IPS-15b (cell line): ENCODE results near the gene DOCK3.
A peak's percentile ranks its signal among the peaks of the same experiment; 100 is the strongest.
"Not testable (repeated sequence)": the region's sequence is repeated elsewhere in the genome, so short reads cannot be mapped to it uniquely, and the experiment has no call there.

ENCODE experiments used
- H3K27me3 ChIP-seq: one replicate; pipeline ENCODE4 v1.6.1; 2013; ENCODE audit warnings: low read length; ENCODE audit not compliant: control insufficient read depth, insufficient read depth
- H3K36me3 ChIP-seq: one replicate; pipeline ENCODE4 v1.6.1; 2013; ENCODE audit warnings: low read length; ENCODE audit not compliant: control insufficient read depth, insufficient read depth
- H3K4me1 ChIP-seq: one replicate; pipeline ENCODE4 v1.6.1; 2013; ENCODE audit warnings: mild to moderate bottlenecking, low read length; ENCODE audit not compliant: control insufficient read depth, insufficient read depth
- H3K4me3 ChIP-seq: one replicate; pipeline ENCODE4 v1.5.1; 2013; ENCODE audit warnings: low read depth, low read length
- H3K9ac ChIP-seq: one replicate; pipeline ENCODE4 v1.6.1; 2013; ENCODE audit warnings: low read depth, mild to moderate bottlenecking, low read length
- H3K9me3 ChIP-seq: one replicate; pipeline ENCODE4 v1.6.1; 2013; ENCODE audit warnings: mild to moderate bottlenecking, low read length; ENCODE audit not compliant: control insufficient read depth, insufficient read depth

DOCK3 gene

GRCh38 chr3:50924638-50925037 is 249.9 kb downstream of the DOCK3 start:
- Histone ChIP-seq H3K4me1 (peaks cover 31% of the 10 kb centered on the region), H3K36me3 (no peaks in the 10 kb centered on the region), H3K4me3 (no peak overlapping the region), H3K9ac (no peak overlapping the region), H3K27me3 (no peaks in the 10 kb centered on the region), H3K9me3 (peaks cover 15% of the 10 kb centered on the region)

- H3K9me3 ChIP-seq = peaks cover 10% of the 10 kb centered on the region
- no peaks in the 10 kb centered on the region for H3K27me3 ChIP-seq
- H3K4me1 ChIP-seq = peaks cover 31% of the 10 kb centered on the region
- no peak overlapping the region for H3K4me3 ChIP-seq
- no peak overlapping the region for H3K9ac ChIP-seq
- no peaks in the 10 kb centered on the region for H3K36me3 ChIP-seq
Measured at GRCh38 chr3:50926868-50927267, 252.1 kb downstream of the DOCK3 start.

GRCh38 chr3:50930371-50931208 is 255.9 kb downstream of the DOCK3 start:
- Histone ChIP-seq H3K9me3 (no peaks in the 10 kb centered on the region), H3K4me3 (no peak overlapping the region), H3K9ac (no peak overlapping the region), H3K27me3 (no peaks in the 10 kb centered on the region), H3K4me1 (peaks cover 15% of the 10 kb centered on the region), H3K36me3 (no peaks in the 10 kb centered on the region)

GRCh38 chr3:50932918-50933317 is 258.2 kb downstream of the DOCK3 start:
- H3K9ac ChIP-seq, H3K4me3 ChIP-seq, H3K27me3 ChIP-seq, H3K9me3 ChIP-seq, H3K36me3 ChIP-seq, H3K4me1 ChIP-seq: not testable (repeated sequence)

- no peaks in the 10 kb centered on the region for H3K4me1 ChIP-seq
- no peaks in the 10 kb centered on the region for H3K27me3 ChIP-seq
- no peak overlapping the region for H3K4me3 ChIP-seq
- no peaks in the 10 kb centered on the region for H3K9me3 ChIP-seq
- no peaks in the 10 kb centered on the region for H3K36me3 ChIP-seq
- H3K9ac ChIP-seq = no peak overlapping the region
Measured at GRCh38 chr3:50936389-50936788, 261.7 kb downstream of the DOCK3 start.

GRCh38 chr3:50947419-50947818 is 272.7 kb downstream of the DOCK3 start:
- Histone ChIP-seq H3K9ac (no peak overlapping the region), H3K27me3 (no peaks in the 10 kb centered on the region), H3K4me3 (no peak overlapping the region), H3K36me3 (no peaks in the 10 kb centered on the region), H3K9me3 (no peaks in the 10 kb centered on the region), H3K4me1 (no peaks in the 10 kb centered on the region)

GRCh38 chr3:50950591-50950990 is 275.9 kb downstream of the DOCK3 start:
- Histone ChIP-seq H3K4me3 (no peak overlapping the region), H3K36me3 (no peaks in the 10 kb centered on the region), H3K9ac (no peak overlapping the region), H3K9me3 (no peaks in the 10 kb centered on the region), H3K4me1 (peaks cover 4% of the 10 kb centered on the region), H3K27me3 (no peaks in the 10 kb centered on the region)

- peaks cover 4% of the 10 kb centered on the region for H3K4me1 ChIP-seq
- no peaks in the 10 kb centered on the region for H3K9me3 ChIP-seq
- no peaks in the 10 kb centered on the region for H3K36me3 ChIP-seq
Measured at GRCh38 chr3:50953825-50954414, 279.2 kb downstream of the DOCK3 start.

GRCh38 chr3:50961386-50961785 is 286.7 kb downstream of the DOCK3 start:
- H3K27me3 ChIP-seq = no peaks in the 10 kb centered on the region
- no peaks in the 10 kb centered on the region for H3K4me1 ChIP-seq
- H3K9me3 ChIP-seq = no peaks in the 10 kb centered on the region

More at GRCh38 chr3:50953825-50954414, 279.2 kb downstream of the DOCK3 start:
- Histone ChIP-seq H3K27me3 (no peaks in the 10 kb centered on the region), H3K9ac (no peak overlapping the region), H3K4me3 (no peak overlapping the region)

GRCh38 chr3:50971487-50971924 is 296.8 kb downstream of the DOCK3 start:
- Histone ChIP-seq H3K4me1 (no peaks in the 10 kb centered on the region), H3K4me3 (no peak overlapping the region), H3K9ac (no peak overlapping the region), H3K9me3 (no peaks in the 10 kb centered on the region), H3K27me3 (no peaks in the 10 kb centered on the region), H3K36me3 (no peaks in the 10 kb centered on the region)

More at GRCh38 chr3:50961386-50961785, 286.7 kb downstream of the DOCK3 start:
- H3K9ac ChIP-seq = no peak overlapping the region
- no peaks in the 10 kb centered on the region for H3K36me3 ChIP-seq
- H3K4me3 ChIP-seq = no peak overlapping the region

GRCh38 chr3:50972029-50972428 is 297.3 kb downstream of the DOCK3 start:
- H3K9me3 ChIP-seq = no peaks in the 10 kb centered on the region
- no peak overlapping the region for H3K9ac ChIP-seq
- no peaks in the 10 kb centered on the region for H3K27me3 ChIP-seq
- H3K4me1 ChIP-seq = no peaks in the 10 kb centered on the region
- H3K4me3 ChIP-seq = no peak overlapping the region
- H3K36me3 ChIP-seq = no peaks in the 10 kb centered on the region

- H3K4me1 ChIP-seq, H3K27me3 ChIP-seq, H3K9me3 ChIP-seq, H3K36me3 ChIP-seq: not testable (repeated sequence)
- peak overlapping the region; percentile 47 for H3K9ac ChIP-seq
- peak overlapping the region; percentile 41 for H3K4me3 ChIP-seq
Measured at GRCh38 chr3:50978586-50978985, 303.9 kb downstream of the DOCK3 start.
